ENCODE data around the gene EPPIN. TPM values are rescaled to one million over a fixed set of nuclear protein-coding genes. Genes with fewer than 3 reads are reported as not detected.

EPPIN gene
- total RNA-seq, 1 experiment from 2014 or later: not detected

GRCh38 chr20:45538209-45538799 is 8.9 kb downstream of the EPPIN start:
- DNase-seq (ENCODE audit: low spot score): no peak

- DNase-seq (ENCODE audit: low spot score): no peak
Observed at GRCh38 chr20:45527294-45527693, 19.9 kb downstream of the EPPIN start.

DNA sequence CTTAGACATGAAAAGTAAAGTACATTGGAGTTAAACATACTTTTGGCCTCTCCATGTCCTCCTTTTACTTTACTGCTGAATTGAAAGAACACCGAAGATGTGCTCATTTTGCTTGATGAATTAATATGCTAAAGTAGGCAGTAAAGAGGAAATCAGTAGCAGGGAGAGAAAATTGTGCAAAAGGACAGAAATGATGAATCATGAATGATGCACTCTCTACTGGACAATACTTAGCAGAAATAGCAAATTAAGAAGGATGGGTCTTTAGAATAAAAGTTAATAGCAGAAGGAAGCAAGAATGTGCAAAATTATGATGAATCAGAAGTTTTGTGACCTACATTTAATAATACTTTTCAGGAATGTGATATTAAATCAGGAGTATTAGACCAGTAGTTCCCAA is 23.4 kb downstream of the EPPIN start:
- no peak for DNase-seq (ENCODE audit: low spot score)

GRCh38 chr20:45518282-45518681 is 28.9 kb downstream of the EPPIN start:
- peak; percentile 90 for DNase-seq (ENCODE audit: low spot score)

GRCh38 chr20:45515147-45515913 is 31.9 kb downstream of the EPPIN start, which contains the start of gene SPINT3:
SPINT3 (minus strand) TSS chr20:45515622; CDS start chr20:45515608, 14 bp downstream.
- DNase-seq (ENCODE audit: low spot score): no peak

DNA sequence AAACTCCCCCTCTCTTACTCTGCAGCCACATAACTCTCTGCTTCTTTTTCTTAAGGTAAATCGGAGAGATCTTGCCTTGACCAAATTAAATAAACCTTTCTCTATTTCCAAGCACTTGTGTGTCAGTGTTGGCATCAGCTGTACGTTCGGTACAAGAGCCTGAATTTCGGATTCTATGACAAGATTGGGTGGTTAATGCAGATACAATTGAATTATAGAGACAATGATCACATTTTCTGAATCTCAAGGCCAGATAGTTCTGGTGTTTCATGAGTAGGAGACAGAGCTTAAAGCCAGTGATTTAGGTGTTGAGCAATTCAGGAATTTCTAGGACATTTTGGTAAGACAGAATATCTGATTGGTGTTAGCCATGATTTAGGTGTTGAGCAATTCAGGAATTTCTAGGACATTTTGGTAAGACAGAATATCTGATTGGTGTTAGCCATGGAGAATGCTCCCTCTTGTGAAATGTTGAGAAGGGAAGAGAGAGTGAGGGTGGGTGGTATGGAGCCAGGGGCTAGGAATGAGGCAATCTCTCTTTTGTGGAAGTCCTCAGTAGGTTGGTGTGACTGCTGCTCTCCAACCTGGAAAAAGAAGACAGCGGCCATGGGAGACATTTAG is 36.8 kb downstream of the EPPIN start:
- no peak for DNase-seq (ENCODE audit: low spot score)

DNA sequence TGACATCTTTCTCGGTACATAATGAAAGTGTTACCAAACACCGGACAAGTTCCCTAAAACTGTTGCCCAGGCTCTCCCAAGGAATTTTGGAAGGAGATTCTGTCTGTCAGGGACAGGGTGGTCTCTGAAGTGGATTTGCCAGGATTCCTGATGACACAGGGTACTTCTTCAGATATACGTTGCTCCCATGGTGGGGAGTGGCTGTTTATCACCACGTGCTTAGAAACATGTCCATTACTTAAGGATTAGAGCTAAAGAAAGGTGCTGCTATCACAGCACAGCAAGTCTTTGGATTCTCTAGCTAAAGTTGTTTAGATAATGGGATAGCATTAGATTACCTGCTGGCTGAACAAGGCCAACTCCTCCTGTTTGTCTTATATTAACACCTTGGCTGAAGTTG is 38.1 kb downstream of the EPPIN start:
- DNase-seq (ENCODE audit: low spot score): no peak

DNA sequence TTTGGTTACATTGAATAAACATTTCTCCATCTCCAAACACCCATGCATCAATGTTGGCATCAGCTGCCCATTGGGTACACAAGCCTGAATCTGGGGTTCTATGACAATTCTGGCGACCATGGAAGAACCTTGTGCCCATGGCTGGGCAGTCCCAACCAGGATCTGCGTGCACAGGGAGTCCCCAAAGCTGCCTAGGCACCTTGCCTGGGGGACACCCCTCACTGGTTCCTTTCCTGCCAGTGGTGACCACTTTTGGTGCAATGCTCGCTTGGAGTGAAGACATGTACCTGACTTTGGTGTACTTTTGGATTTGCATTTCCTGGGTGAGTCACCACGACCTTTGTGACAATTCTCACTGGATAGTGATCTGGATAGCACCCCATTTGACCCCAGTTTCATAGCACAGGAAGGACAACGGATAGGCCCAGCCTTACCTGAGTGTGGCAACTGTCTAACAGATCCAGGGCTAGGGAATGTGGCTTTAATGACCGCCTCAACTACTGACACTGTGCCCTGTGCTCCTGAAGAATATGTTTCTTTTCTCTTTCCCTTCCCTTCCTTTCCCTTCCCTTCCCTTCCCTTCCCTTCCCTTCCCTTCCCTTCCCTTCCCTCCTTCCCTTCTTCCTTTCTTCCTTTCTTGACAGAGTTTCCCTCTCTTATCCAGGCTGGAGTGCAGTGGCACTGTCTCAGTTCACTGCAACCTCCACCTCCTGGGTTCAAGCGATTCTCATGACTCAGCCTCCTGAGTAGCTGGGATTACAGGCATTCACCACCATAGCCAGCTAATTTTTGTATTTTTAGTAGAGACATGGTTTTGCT is 38.9 kb downstream of the EPPIN start:
- peak; percentile 90 for DNase-seq (ENCODE audit: low spot score)

DNA sequence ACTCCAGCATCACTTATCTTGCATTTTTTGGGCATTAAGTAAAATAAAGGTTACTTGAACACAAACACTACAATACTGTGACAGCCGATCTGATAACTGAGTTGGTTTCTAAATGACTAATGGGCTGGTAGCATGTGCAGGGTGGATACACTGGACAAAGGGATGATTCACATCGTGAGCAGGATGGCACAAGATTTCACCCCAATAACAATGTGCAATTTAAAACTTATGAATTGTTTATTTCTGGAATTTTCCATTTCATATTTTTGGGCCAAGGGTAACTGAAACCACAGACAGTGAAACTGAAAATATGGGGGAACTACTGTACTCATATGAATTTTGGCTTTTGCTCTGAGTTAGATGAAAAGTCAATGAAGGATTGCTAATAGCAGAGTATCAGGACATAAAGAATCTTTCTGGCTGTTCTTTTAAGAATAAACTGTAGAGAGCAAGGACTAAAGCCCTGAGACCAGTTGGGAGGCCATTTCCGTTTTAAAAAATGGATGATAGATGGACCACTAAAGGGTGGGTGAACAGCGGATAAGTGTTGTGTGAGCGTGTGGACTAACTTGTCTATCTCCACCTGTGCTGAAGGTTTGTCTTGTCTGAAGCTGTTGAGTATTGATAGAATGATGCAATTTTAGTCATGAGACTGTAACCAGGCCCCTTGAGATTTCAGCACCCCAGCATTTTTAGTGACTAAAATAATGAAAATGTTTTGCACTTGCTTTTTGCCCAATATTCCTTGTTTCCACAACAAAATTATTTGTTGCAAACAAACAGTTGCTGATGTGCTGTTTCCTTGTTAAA is 40.0 kb downstream of the EPPIN start:
- peak; percentile 58 for DNase-seq (ENCODE audit: low spot score)

GRCh38 chr20:45506398-45506797 is 40.8 kb downstream of the EPPIN start:
- peak; percentile 22 for DNase-seq (ENCODE audit: low spot score)

- DNase-seq (ENCODE audit: low spot score): no peak
Observed at GRCh38 chr20:45503403-45503802, 43.8 kb downstream of the EPPIN start.

GRCh38 chr20:45502561-45502960 is 44.6 kb downstream of the EPPIN start:
- no peak for DNase-seq (ENCODE audit: low spot score)

DNA sequence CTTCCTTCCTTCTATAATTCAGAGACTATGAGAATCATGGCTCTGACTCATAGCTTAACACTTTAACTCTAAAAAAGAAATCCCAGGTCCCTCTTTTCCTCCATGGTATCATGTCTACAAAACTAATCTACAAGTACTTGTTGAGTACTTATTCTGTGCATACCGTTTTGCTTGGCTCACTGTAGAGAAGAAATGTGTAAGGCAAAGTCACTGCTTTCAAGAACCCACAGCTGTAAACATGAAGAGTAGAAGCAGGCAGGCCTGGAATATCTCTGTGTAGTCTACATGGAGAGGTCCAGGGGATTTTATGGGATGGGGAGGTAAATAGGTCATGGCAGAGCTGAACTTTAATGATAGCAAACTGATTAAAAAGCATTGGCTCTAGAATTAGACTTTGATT is 45.6 kb downstream of the EPPIN start:
- no peak for DNase-seq (ENCODE audit: low spot score)

GRCh38 chr20:45500022-45500421 is 47.2 kb downstream of the EPPIN start:
- peak; percentile 38 for DNase-seq (ENCODE audit: low spot score)

DNA sequence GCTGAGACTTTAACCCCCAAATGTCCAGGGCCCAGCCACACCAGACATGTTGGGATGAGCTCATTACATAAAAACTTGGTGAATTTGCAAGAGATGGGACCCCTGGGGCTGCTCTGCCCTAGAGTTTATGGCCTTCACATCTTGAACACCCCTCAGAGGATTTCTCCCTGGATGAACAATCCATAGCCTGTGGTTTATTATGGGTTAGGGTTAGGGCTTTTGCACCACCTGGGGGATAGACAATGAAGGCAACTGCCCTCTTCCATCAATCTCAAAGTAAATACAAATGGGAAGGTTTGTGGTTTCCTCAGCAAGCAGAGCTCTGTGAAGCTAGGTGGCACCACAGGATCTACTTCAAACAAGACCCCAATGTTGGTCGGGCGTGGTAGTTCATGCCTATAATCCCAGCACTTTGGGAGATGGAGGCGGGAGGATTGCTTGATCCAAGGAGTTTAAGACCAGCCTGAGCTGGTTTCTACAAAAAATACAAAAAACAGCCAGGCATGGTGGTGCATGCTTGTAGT is 49.2 kb downstream of the EPPIN start:
- DNase-seq (ENCODE audit: low spot score): no peak

- DNase-seq (ENCODE audit: low spot score): no peak
Observed at GRCh38 chr20:45496166-45496565, 51.0 kb downstream of the EPPIN start.

GRCh38 chr20:45495501-45495941 is 51.7 kb downstream of the EPPIN start:
- no peak for DNase-seq (ENCODE audit: low spot score)
